Body of pancreas (tissue), 4 donors: Measurements from ENCODE around the gene RUBCN. TPM values are rescaled to one million over a fixed set of nuclear protein-coding genes. Genes with fewer than 3 reads are reported as not detected.
"Not testable (repeated sequence)": the region's sequence is repeated elsewhere in the genome, so short reads cannot be mapped to it uniquely, and the experiment has no call there.

Source experiments
- ATAC-seq: fragments of 150-250 bp; one replicate; pipeline ENCODE4 v1.9.1; 2016
- DNase-seq, 4 donors: peaks; one replicate each; pipeline ENCODE4 v3.0.0-alpha.2; 2019
- H3K27ac ChIP-seq, 4 donors: fragments of 200-600 bp; sonication (generic); 1 replicate in 3 of 4; 2 replicates in 1 of 4; pipeline versions ENCODE4 v1.5.1 to v1.6.1; 2016 to 2019; ENCODE audit warnings: mild to moderate bottlenecking in 1 of 4, mixed read lengths in 1 of 4, moderate library complexity in 1 of 4
- H3K27me3 ChIP-seq, 2 donors: fragments of 200-600 bp; sonication (generic); one replicate each; pipeline ENCODE4 v1.6.0; 2016; ENCODE audit warnings: mild to moderate bottlenecking in 1 of 2
- H3K36me3 ChIP-seq, 2 donors: fragments of 200-600 bp; sonication (generic); replicated peaks in 1 of 2; 2 replicates each; pipeline ENCODE4 v1.5.1; 2016; ENCODE audit warnings: low read depth in 2 of 2; ENCODE audit not compliant: insufficient read depth in 1 of 2
- H3K4me1 ChIP-seq: fragments of 200-600 bp; sonication (generic); one replicate; pipeline ENCODE4 v1.6.0; 2016
- H3K4me3 ChIP-seq, 2 donors: fragments of 200-600 bp; sonication (generic); 1 replicate in 1 of 2; 2 replicates in 1 of 2; pipeline ENCODE4 v1.5.1; 2016 to 2019
- H3K9me3 ChIP-seq, 3 donors: fragments of 200-600 bp; sonication (generic); 1 replicate in 2 of 3; 2 replicates in 1 of 3; pipeline ENCODE4 v1.5.1; 2016
- POLR2A ChIP-seq, 3 donors: fragments of 450-650 bp; IDR thresholded peaks; one replicate each; pipeline ENCODE4 v1.6.1; 2016; ENCODE audit warnings: antibody characterized with exemption in 3 of 3, mild to moderate bottlenecking in 2 of 3
- WGBS, 2 donors: methylation state at CpG; one replicate each; pipeline ENCODE4 v1.1.5; 2017; 5-methylcytosine and 5-hydroxymethylcytosine counted together
- intact Hi-C: fragments of 100-400 bp; cut with DNase I; formaldehyde crosslinking; loops from one replicate; pipeline ENCODE4 v1.15.1; 2023
- total RNA-seq, 2 donors: library from RNA; depleted of rRNA; stranded (reverse); fragments of >200 nt; gene quantifications; one replicate each; pipeline ENCODE4 v1.1.0, GENCODE V29; 2016
- TF ChIP-seq, protein P1 (sequence below), 7 experiments: fragments of 450-650 bp in 4 of 7; fragments of 200-600 bp in 3 of 7; sonication (generic) in 3 of 7; IDR thresholded peaks; one replicate each; pipeline ENCODE4 v1.5.1; 2016 to 2019; ENCODE audit warnings: antibody characterized with exemption in 7 of 7

RUBCN gene
- total RNA-seq, 2 donors from 2014 or later = 23.1 to 33.0 TPM

DNA sequence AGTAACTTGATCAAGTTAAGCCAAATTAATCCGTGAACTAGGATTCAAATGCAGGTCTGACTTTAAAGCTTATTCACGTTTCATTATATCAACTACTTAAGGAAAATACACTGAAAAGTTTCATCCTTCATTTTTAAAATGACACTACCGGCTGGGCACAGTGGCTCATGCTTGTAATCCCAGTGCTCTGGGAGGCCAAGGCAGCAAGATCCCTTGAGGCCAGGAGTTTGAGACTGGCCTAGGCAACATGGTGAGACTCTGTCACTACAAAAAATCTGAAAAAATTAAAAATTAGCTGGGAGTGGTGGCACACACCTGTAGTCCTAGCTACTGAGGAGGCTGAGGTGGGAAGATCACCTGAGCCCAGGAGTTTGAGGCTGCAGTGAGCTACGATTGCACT is 3.7 kb downstream of the RUBCN start:
- Histone ChIP-seq H3K4me1 (peaks cover 15% of the 10 kb centered on the region), H3K9me3 (no peaks in the 10 kb centered on the region), H3K27me3 (no peaks in the 10 kb centered on the region), H3K4me3 (no peak overlapping the region), H3K27ac (no peak overlapping the region), H3K36me3 (no peaks in the 10 kb centered on the region)
- DNase-seq = no peak
- WGBS, 2 donors = 92 to 93% methylated on average over 4 of the region's 4 CpGs
- no peak for TF ChIP-seq POLR2A (IDR thresholded peaks at IDR 0.05)
- TF ChIP-seq, protein P1, sequence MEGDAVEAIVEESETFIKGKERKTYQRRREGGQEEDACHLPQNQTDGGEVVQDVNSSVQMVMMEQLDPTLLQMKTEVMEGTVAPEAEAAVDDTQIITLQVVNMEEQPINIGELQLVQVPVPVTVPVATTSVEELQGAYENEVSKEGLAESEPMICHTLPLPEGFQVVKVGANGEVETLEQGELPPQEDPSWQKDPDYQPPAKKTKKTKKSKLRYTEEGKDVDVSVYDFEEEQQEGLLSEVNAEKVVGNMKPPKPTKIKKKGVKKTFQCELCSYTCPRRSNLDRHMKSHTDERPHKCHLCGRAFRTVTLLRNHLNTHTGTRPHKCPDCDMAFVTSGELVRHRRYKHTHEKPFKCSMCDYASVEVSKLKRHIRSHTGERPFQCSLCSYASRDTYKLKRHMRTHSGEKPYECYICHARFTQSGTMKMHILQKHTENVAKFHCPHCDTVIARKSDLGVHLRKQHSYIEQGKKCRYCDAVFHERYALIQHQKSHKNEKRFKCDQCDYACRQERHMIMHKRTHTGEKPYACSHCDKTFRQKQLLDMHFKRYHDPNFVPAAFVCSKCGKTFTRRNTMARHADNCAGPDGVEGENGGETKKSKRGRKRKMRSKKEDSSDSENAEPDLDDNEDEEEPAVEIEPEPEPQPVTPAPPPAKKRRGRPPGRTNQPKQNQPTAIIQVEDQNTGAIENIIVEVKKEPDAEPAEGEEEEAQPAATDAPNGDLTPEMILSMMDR (IDR thresholded peaks at IDR 0.05) = no peak
- intact Hi-C loops = no loop called here
- ATAC-seq = no peak

DNA sequence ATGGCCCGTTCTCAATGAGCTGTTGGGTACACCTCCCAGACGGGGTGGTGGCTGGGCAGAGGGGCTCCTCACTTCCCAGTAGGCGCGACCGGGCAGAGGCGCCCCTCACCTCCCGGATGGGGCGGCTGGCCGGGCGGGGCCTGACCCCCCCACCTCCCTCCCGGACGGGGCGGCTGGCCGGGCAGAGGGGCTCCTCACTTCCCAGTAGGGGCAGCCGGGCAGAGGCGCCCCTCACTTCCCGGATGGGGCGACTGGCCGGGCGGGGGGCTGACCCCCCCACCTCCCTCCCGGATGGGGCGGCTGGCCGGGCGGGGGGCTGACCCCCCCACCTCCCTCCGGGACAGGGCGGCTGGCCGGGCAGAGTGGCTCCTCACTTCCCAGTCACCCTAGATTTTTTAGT is 5.2 kb downstream of the RUBCN start:
- H3K4me3 ChIP-seq, ATAC-seq, H3K36me3 ChIP-seq, H3K4me1 ChIP-seq, H3K27me3 ChIP-seq, H3K9me3 ChIP-seq, intact Hi-C loops, DNase-seq, H3K27ac ChIP-seq: not testable (repeated sequence)
- 92 to 97% methylated on average over 4 to 10 of the region's 27 CpGs for WGBS, 2 donors

- ATAC-seq, H3K27me3 ChIP-seq, H3K36me3 ChIP-seq, DNase-seq, H3K4me1 ChIP-seq, H3K4me3 ChIP-seq, H3K27ac ChIP-seq, H3K9me3 ChIP-seq, intact Hi-C loops: not testable (repeated sequence)
- 87 to 97% methylated on average over 3 of the region's 5 CpGs for WGBS, 2 donors
Observed at GRCh38 chr3:197730770-197731169, 5.9 kb downstream of the RUBCN start.

DNA sequence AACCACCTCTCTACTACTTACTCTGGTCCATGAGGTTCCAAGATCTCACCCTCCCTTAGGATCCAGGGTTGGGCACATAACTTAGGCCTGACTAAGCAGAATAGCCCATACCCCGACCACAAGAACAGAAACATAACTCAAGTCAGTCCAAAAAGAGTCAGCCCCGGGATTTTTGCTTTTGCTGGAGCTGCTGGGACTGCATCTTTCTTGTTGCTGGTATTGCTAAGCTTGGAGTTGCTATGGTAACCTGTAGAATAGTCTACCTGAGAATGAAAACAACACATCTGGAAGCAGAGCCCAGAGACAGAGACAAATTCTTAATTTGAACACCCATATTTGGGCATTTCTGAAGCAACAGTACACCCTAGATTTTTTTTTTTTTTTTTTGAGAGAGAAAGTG is 6.5 kb downstream of the RUBCN start:
- H3K9me3 ChIP-seq = no peaks in the 10 kb centered on the region
- TF ChIP-seq, protein P1 (IDR thresholded peaks at IDR 0.05) = no peak
- no peak for TF ChIP-seq POLR2A (IDR thresholded peaks at IDR 0.05)
- H3K27ac ChIP-seq = no peak overlapping the region
- ATAC-seq (no peak), DNase-seq (no peak)
- no peaks in the 10 kb centered on the region for H3K27me3 ChIP-seq
- H3K4me1 ChIP-seq = no peaks in the 10 kb centered on the region
- H3K36me3 ChIP-seq = no peaks in the 10 kb centered on the region
- no peak overlapping the region for H3K4me3 ChIP-seq
- 90 to 95% methylated on average over 2 of the region's 2 CpGs for WGBS, 2 donors
- intact Hi-C loops = no loop called here

- WGBS, 2 donors = 78 to 81% methylated on average over 8 of the region's 8 CpGs
- H3K27ac ChIP-seq = no peak overlapping the region
Observed at GRCh38 chr3:197728487-197728886, 8.2 kb downstream of the RUBCN start.

DNA sequence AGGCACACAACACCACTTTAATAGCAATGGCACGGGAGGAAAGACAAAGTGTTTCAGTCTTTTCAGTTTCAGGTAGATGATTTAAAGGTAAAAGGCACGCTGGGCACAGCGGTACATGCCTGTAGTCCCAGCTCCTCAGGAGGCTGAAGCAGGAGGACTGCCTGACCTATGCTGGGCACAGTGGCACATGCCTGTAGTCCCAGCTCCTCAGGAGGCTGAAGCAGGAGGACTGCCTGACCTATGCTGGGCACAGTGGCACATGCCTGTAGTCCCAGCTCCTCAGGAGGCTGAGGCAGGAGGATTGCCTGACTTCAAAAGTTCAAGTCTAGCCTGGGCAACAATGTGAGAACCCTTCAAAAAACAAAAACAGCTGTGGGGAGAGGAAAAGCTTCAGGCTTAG is 8.8 kb downstream of the RUBCN start:
- H3K36me3 ChIP-seq, H3K4me1 ChIP-seq, H3K4me3 ChIP-seq, H3K27ac ChIP-seq, DNase-seq, H3K27me3 ChIP-seq, ATAC-seq, H3K9me3 ChIP-seq, intact Hi-C loops: not testable (repeated sequence)
- 81 to 96% methylated on average over 3 of the region's 3 CpGs for WGBS, 2 donors

More at GRCh38 chr3:197728487-197728886, 8.2 kb downstream of the RUBCN start:
- Histone ChIP-seq H3K9me3 (no peaks in the 10 kb centered on the region), H3K27me3 (no peaks in the 10 kb centered on the region), H3K4me1 (no peaks in the 10 kb centered on the region), H3K36me3 (no peaks in the 10 kb centered on the region), H3K4me3 (no peak overlapping the region)
- intact Hi-C loops = no loop called here
- DNase-seq (no peak), ATAC-seq (no peak)
- TF ChIP-seq POLR2A (IDR thresholded peaks at IDR 0.05) = no peak
- TF ChIP-seq, protein P1 (IDR thresholded peaks at IDR 0.05) = no peak
